Astrocyte (in vitro differentiated cells and primary cell): ENCODE results near the gene FLRT2. TPM values are rescaled to one million over a fixed set of nuclear protein-coding genes. Genes with fewer than 3 reads are reported as not detected.

Experiments
- DNase-seq: peaks from one replicate; pipeline ENCODE4 v3.0.0-alpha.2; 2010; ENCODE audit warnings: low read depth
- FAIRE-seq: peaks from 2 replicates; lab custom pipeline; 2011; peaks lifted over from hg19 to GRCh38; lab: Jason Lieb, UNC
- H2AFZ ChIP-seq: 2 replicates; pipeline ENCODE4 v1.6.0; 2012; ENCODE audit warnings: low read depth, low read length, inconsistent platforms
- H3K27ac ChIP-seq: 2 replicates; pipeline ENCODE4 v1.5.1; 2011; ENCODE audit warnings: low read depth, low read length, inconsistent platforms
- H3K27me3 ChIP-seq: 2 replicates; pipeline ENCODE4 v1.6.0; 2011; ENCODE audit warnings: low read length, inconsistent platforms; ENCODE audit not compliant: insufficient read depth
- H3K36me3 ChIP-seq: 2 replicates; pipeline ENCODE4 v1.5.1; 2011; ENCODE audit warnings: low read length, inconsistent platforms; ENCODE audit not compliant: insufficient read depth
- H3K4me1 ChIP-seq: 2 replicates; pipeline ENCODE4 v1.5.1; 2011; ENCODE audit warnings: low read length, inconsistent platforms; ENCODE audit not compliant: insufficient read depth
- H3K4me2 ChIP-seq: 2 replicates; pipeline ENCODE4 v1.6.0; 2012; ENCODE audit warnings: low read length, inconsistent platforms
- H3K4me3 ChIP-seq: 2 replicates; pipeline ENCODE4 v1.5.1; 2011; ENCODE audit warnings: low read depth, mild to moderate bottlenecking, low read length, inconsistent platforms; ENCODE audit not compliant: insufficient read depth
- H3K79me2 ChIP-seq: 2 replicates; pipeline ENCODE4 v1.6.0; 2012; ENCODE audit warnings: mild to moderate bottlenecking, low read length, inconsistent platforms; ENCODE audit not compliant: insufficient read depth
- H3K9ac ChIP-seq: 2 replicates; pipeline ENCODE4 v1.6.0; 2012; ENCODE audit warnings: mild to moderate bottlenecking, low read length, inconsistent platforms
- H3K9me3 ChIP-seq: 2 replicates; pipeline ENCODE4 v1.5.1; 2012; ENCODE audit warnings: low read depth, mild to moderate bottlenecking, low read length, inconsistent platforms; ENCODE audit not compliant: insufficient read depth
- H4K20me1 ChIP-seq: 2 replicates; pipeline ENCODE4 v1.6.0; 2012; ENCODE audit warnings: low read length, inconsistent platforms; ENCODE audit not compliant: insufficient read depth
- H3K27ac Mint-ChIP-seq: one replicate; pipeline ENCODE4 v1.8.0; 2021; ENCODE audit warnings: mild to moderate bottlenecking, mixed read lengths; ENCODE audit not compliant: unreplicated experiment
- H3K27me3 Mint-ChIP-seq: one replicate; pipeline ENCODE4 v1.8.0; 2021; ENCODE audit warnings: low read depth, mixed read lengths; ENCODE audit not compliant: unreplicated experiment
- H3K36me3 Mint-ChIP-seq: one replicate; pipeline ENCODE4 v1.8.0; 2021; ENCODE audit warnings: low read depth, mixed read lengths; ENCODE audit not compliant: unreplicated experiment
- H3K4me1 Mint-ChIP-seq: one replicate; pipeline ENCODE4 v1.8.0; 2021; ENCODE audit warnings: low read depth, mixed read lengths; ENCODE audit not compliant: unreplicated experiment
- H3K4me3 Mint-ChIP-seq: one replicate; pipeline ENCODE4 v1.8.0; 2021; ENCODE audit warnings: mild to moderate bottlenecking, moderate library complexity, mixed read lengths; ENCODE audit not compliant: unreplicated experiment
- H3K9me3 Mint-ChIP-seq: one replicate; pipeline ENCODE4 v1.8.0; 2021; ENCODE audit warnings: mild to moderate bottlenecking, mixed read lengths; ENCODE audit not compliant: unreplicated experiment
- EZH2 ChIP-seq: IDR thresholded peaks from 2 replicates; pipeline ENCODE4 v1.6.1; 2012; ENCODE audit warnings: mild to moderate bottlenecking, low read length, inconsistent platforms; ENCODE audit not compliant: insufficient read depth
- total RNA-seq: library from RNA; stranded (reverse); gene quantifications from 2 replicates; pipeline ENCODE4 v1.2.1, GENCODE V29; 2021
- TF ChIP-seq, protein P1 (sequence below): IDR thresholded peaks from 2 replicates; pipeline ENCODE4 v1.5.1; 2011; ENCODE audit warnings: low read depth, mild to moderate bottlenecking, inconsistent platforms, low read length, moderate library complexity; ENCODE audit not compliant: insufficient read depth

Gene FLRT2
- total RNA-seq, 1 donor from 2014 or later: 227 TPM

DNA sequence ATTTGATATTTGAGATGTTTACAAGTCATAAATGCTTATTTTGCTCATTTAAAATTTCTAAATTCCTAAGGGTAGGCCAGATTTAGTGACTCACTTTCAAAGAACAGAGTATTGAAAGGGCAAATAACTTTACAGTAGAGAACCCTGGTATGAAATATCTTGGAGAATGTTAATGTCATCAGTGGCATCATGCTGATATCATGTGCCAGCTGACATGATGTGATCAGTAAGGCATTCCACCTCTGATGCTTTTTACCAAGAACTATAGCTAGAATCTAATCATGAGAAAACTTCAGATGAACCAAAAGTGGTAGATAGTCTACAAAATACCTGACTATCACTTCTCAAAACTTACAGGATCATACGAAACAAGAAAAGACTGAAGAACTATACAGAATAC, 2.9 kb upstream of the FLRT2 start:
- H3K9me3 Mint-ChIP-seq: no peaks in the 10 kb centered on the region
- H3K4me3 Mint-ChIP-seq: peak overlapping the region; percentile 95
- H3K27ac Mint-ChIP-seq: peak overlapping the region; percentile 99
- peak overlapping the region; percentile 74 for H3K27ac ChIP-seq
- peaks cover 4% of the 10 kb centered on the region for H3K27me3 ChIP-seq
- peak; percentile 60 for DNase-seq
- no peaks in the 10 kb centered on the region for H3K36me3 ChIP-seq
- H3K27me3 Mint-ChIP-seq: no peaks in the 10 kb centered on the region
- H3K4me1 Mint-ChIP-seq: peaks cover 19% of the 10 kb centered on the region
- no peaks in the 10 kb centered on the region for H3K9me3 ChIP-seq
- no peaks in the 10 kb centered on the region for H3K36me3 Mint-ChIP-seq
- no peaks in the 10 kb centered on the region for H3K79me2 ChIP-seq
- no peaks in the 10 kb centered on the region for H4K20me1 ChIP-seq
- H2AFZ ChIP-seq: peak overlapping the region; percentile 6
- H3K9ac ChIP-seq: peak overlapping the region; percentile 87
- peak; percentile 91 for FAIRE-seq
- peak overlapping the region; percentile 99 for H3K4me2 ChIP-seq
- TF ChIP-seq EZH2: no peak
- TF ChIP-seq, protein P1, sequence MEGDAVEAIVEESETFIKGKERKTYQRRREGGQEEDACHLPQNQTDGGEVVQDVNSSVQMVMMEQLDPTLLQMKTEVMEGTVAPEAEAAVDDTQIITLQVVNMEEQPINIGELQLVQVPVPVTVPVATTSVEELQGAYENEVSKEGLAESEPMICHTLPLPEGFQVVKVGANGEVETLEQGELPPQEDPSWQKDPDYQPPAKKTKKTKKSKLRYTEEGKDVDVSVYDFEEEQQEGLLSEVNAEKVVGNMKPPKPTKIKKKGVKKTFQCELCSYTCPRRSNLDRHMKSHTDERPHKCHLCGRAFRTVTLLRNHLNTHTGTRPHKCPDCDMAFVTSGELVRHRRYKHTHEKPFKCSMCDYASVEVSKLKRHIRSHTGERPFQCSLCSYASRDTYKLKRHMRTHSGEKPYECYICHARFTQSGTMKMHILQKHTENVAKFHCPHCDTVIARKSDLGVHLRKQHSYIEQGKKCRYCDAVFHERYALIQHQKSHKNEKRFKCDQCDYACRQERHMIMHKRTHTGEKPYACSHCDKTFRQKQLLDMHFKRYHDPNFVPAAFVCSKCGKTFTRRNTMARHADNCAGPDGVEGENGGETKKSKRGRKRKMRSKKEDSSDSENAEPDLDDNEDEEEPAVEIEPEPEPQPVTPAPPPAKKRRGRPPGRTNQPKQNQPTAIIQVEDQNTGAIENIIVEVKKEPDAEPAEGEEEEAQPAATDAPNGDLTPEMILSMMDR: no peak
- H3K4me3 ChIP-seq: no peak overlapping the region
- peaks cover 45% of the 10 kb centered on the region for H3K4me1 ChIP-seq

- Histone ChIP-seq H2AFZ (no peak overlapping the region), H3K36me3 (no peaks in the 10 kb centered on the region), H3K9ac (peak overlapping the region; percentile 87), H3K79me2 (no peaks in the 10 kb centered on the region), H3K4me3 (peak overlapping the region; percentile 66), H3K4me1 (peaks cover 50% of the 10 kb centered on the region), H3K9me3 (no peaks in the 10 kb centered on the region), H3K27me3 (peaks cover 4% of the 10 kb centered on the region), H3K27ac (peak overlapping the region; percentile 74), H3K4me2 (peak overlapping the region; percentile 99), H4K20me1 (no peaks in the 10 kb centered on the region)
- Mint-ChIP-seq H3K4me1 (peaks cover 19% of the 10 kb centered on the region), H3K27me3 (no peaks in the 10 kb centered on the region), H3K4me3 (peak overlapping the region; percentile 95), H3K36me3 (no peaks in the 10 kb centered on the region), H3K27ac (peak overlapping the region; percentile 99), H3K9me3 (no peaks in the 10 kb centered on the region)
- no peak for TF ChIP-seq EZH2
- TF ChIP-seq, protein P1: no peak
- DNase-seq (no peak), FAIRE-seq (no peak)
Observed at GRCh38 chr14:85527445-85528035, 2.4 kb upstream of the FLRT2 start.
